Stimulated activated CD8-positive, alpha-beta memory T cell treated with anti-CD3 and anti-CD28 coated beads, Interleukin-7, amount 100 ng/mL, for 24 hours (primary cell): ENCODE measurements around the gene NOP56.

Source experiments
- DNase-seq: peaks from one replicate; pipeline ENCODE4 v3.0.0-alpha.2; 2020; ENCODE audit warnings: low read depth

The NOP56 gene

DNA sequence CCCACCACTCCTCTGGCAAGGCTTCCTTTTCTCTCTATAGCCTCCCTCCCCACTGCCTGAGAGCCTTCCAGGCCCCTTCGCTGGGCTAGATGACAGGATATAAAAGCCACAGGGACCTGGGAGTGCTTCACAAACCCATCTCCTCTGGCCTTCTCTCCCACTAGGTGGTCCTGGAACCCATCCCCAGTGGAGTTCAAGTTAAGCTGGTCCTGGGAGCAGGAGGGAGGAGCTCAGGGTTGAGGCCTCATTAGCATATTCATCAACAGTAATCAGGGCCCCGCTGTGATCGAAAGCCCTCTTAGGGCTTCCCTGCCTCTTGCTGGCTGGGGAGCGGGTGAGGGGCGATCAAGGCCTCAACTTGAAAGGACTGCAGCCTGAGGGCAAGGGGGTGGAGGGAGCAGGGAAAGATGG is 49.2 kb downstream of the NOP56 start:
- no peak for DNase-seq

DNA sequence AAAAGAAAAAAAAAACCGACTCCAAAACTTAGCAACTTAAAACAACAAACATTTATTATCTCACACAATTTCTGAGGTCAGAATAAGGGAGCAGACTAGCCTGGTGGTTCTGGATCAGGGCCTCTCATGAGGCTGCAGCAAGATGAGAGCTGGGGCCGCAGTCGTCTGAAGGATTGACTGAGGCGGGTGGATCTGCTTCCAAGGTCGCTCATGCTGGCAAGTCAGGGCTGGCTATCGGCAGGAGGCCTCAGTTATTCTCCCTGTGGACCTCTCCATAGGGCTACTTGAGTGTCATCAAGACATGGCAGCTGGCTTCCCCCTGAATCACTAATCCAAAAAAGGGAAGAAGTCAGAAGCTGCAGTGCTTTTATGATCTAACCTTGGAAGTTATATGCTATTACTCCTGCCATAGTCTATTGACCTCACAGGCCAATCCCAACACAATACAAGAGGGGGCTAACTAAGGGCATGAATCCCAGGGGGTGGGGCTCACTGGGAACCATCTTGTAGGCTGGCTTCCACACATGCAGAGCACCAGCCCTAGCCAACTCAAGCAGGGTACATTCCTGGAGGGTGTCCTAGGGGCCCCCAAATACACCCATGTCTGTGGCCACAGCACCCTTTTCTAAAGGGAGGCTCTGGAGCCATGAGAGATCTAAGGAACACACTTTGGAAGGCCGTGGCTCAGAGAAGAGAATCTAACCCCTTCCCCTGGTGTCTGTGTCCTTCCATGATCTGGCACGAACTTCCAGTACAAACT is 51.5 kb downstream of the NOP56 start:
- no peak for DNase-seq

DNA sequence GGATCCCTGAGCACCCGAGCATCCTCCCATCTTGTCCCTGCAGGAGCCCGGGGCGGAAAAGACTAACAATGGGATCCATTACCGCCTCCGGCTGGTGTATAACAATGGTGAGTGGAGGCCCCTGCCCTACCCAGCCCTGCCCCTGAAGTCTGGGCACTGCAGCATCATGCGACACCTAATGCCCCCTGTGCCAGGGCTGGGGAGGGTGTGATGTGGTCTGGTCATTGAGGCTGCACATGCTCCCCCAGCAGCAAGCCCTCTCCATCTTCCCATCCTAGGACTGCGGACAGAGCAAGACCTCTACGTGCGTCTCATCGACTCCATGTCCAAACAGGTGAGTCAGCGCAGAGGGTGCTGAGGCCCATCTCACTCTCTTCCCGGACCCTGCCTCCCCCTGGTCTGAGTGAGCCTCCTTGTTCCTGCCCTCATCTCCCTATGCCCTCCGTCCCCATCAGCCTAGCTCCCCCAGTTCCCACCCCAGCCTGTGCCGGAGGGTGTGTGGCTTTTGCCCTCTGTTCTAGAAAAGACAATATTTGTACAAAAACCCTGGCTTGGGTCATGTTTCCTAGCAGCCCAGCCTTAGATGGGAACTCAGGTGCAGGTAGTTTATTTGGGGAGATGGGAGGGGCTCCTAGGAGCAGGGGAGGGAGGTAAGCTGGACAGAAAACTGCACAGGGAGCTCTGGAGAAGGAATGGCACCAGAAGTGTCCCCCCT is 53.7 kb downstream of the NOP56 start:
- DNase-seq: no peak

DNA sequence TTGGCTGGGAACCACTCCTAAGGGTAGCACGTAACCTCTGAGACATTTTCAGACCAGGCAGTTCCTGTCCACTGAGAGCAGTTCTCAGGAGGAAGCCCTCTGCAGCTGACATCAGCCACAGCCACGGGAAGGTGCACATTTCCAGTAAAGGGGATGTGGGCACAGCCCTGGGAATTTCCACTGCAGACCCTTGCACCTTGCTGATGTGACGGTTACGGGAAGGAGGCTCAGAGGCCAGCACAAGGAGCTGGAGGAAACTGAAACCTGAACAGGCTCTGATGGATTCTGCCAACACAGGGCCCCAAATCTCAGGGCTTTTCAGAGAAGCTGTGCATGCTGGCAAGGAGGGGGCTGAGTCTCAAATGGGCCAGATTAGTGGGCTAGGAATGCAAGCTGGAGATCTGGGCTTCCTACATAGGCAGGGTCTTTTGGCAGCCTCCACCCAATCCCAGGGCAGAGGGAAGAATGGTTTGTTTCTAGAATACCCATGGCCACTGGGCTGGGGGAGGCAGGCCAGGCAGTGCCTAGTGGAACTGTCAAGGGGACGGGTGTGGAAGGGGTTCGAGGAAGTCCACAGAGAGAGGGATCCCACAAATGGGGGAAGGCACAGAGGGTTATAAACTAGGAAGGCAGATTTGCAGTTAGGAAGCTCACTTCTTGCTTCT is 54.4 kb downstream of the NOP56 start:
- DNase-seq: no peak

DNA sequence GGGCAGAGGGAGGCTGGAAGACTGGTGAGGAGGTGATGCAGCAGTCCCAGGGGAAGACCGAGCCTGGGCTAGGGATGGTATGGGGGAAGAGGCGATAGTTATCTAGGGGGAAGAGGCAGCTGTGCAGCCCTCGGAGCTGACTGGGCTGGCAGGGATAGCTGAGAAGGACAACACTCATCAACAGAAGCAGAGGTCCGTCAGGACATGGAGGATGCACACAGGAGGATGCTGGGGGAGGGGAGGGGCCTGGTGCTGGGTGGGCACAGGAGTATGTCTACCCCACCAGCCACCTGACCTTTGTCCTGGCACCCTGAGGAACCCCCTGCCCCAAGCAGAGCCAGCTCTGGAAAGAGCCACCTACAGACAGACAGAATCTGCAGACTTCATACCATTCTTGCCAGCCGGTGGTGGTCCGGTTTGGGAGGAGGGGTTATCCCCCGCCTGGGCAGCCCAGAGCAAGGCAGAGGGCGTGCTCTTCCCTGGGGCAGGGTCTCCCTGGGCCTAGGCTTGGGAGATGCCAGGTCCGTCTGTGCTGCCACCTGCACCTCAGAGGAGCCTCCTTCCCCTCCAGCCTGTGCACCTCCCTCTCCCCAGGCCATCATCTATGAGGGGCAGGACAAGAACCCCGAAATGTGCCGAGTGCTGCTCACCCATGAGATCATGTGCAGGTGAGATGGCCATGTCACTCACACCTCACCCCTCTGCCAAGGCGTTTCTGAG is 55.1 kb downstream of the NOP56 start:
- DNase-seq: no peak
